ENCODE measurements around the gene USP12. TPM values are rescaled to one million over a fixed set of nuclear protein-coding genes. Genes with fewer than 3 reads are reported as not detected.

Gene USP12
- total RNA-seq, 2 donors from 2014 or later = 22.6 to 40.5 TPM

DNA sequence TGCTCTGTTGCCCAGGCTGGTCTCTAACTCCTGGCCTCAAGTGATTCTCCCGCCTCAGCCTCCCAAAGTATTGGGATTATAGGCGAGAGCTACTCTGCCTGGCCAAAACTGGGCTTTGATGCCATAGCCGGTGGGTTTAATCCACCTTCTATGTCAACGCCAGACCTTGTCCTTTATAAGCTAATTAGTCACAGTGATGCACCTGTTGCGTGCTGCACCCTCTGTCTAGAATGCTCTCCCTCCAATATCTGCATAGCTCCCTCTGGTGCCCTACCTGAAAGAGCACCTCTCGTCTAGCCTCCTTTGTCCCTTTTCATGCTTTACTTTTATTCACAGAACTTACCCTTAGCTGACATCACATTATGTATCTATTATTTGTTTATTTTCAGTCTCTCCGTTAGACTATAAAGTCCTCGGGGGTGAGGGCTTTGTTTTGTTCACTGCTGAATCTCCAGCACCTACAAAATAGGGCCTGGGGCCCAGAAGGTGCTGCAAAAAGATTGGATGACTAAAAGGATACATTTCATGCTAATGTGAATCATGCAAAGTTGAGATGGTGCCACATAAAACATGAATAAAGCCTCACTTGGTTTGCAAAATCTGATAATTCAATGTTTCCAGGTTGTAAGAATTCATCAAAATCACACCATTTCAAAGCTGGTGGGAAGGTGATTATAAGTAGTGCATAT lies 148.1 kb downstream of the USP12 start:
- H3K36me3 ChIP-seq = no peaks in the 10 kb centered on the region
- TF ChIP-seq, protein P1, sequence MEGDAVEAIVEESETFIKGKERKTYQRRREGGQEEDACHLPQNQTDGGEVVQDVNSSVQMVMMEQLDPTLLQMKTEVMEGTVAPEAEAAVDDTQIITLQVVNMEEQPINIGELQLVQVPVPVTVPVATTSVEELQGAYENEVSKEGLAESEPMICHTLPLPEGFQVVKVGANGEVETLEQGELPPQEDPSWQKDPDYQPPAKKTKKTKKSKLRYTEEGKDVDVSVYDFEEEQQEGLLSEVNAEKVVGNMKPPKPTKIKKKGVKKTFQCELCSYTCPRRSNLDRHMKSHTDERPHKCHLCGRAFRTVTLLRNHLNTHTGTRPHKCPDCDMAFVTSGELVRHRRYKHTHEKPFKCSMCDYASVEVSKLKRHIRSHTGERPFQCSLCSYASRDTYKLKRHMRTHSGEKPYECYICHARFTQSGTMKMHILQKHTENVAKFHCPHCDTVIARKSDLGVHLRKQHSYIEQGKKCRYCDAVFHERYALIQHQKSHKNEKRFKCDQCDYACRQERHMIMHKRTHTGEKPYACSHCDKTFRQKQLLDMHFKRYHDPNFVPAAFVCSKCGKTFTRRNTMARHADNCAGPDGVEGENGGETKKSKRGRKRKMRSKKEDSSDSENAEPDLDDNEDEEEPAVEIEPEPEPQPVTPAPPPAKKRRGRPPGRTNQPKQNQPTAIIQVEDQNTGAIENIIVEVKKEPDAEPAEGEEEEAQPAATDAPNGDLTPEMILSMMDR (IDR thresholded peaks at IDR 0.05) = no peak
- no peaks in the 10 kb centered on the region for H3K9me3 ChIP-seq
- H3K4me1 ChIP-seq (ENCODE audit: control insufficient read depth in 1 of 2, low read depth in 2 of 2) = no peaks in the 10 kb centered on the region
- H3K27ac ChIP-seq = no peak overlapping the region
- H3K4me3 ChIP-seq = no peak overlapping the region
- no peaks in the 10 kb centered on the region for H3K27me3 ChIP-seq (replicated peaks; ENCODE audit: insufficient read depth)
- DNase-seq (ENCODE audit: low spot score) = no peak
- ATAC-seq (ENCODE audit: insufficient number of reproducible peaks, low FRiP score, low read depth) = no peak

DNA sequence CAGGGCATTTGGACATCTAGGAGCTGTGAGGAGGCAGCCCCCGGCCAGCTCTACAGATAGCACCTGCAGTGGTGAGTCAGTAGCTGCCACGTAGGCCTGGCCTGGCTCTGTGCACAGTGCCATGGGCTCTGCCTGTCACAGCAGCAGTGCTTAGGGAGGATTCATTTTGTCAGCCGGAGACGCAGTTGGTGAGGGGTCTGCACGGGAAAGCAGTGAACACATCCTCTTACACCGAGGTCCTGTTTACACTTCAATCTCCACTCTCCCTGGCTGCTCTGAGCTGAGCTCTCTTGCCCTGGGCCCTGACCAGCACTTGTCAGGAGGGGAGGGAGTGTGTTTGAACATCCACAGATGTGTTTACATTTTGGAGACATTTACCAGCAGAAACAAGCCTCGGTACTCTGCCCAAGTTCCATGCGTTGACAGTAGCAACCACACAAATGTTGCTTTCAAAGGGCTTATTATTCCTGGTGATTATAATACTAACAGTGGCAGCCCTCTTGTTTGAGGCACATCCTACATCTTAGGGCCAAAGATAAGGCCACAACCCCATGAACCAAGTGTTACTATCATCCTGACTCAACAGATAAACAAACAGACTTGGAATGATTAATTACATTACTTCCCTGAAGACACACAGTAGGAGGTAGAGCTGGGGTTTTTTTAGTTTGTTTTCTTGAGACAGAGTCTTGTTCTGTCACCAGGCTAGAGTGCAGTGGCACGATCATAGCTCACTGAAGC lies 148.9 kb downstream of the USP12 start:
- no peak overlapping the region for H3K27ac ChIP-seq
- H3K9me3 ChIP-seq = no peaks in the 10 kb centered on the region
- DNase-seq (ENCODE audit: low spot score) = no peak
- H3K27me3 ChIP-seq (replicated peaks; ENCODE audit: insufficient read depth) = no peaks in the 10 kb centered on the region
- TF ChIP-seq, protein P1 (IDR thresholded peaks at IDR 0.05) = no peak
- no peaks in the 10 kb centered on the region for H3K4me1 ChIP-seq (ENCODE audit: control insufficient read depth in 1 of 2, low read depth in 2 of 2)
- no peak overlapping the region for H3K4me3 ChIP-seq
- H3K36me3 ChIP-seq = no peaks in the 10 kb centered on the region
- no peak for ATAC-seq (ENCODE audit: insufficient number of reproducible peaks, low FRiP score, low read depth)

DNA sequence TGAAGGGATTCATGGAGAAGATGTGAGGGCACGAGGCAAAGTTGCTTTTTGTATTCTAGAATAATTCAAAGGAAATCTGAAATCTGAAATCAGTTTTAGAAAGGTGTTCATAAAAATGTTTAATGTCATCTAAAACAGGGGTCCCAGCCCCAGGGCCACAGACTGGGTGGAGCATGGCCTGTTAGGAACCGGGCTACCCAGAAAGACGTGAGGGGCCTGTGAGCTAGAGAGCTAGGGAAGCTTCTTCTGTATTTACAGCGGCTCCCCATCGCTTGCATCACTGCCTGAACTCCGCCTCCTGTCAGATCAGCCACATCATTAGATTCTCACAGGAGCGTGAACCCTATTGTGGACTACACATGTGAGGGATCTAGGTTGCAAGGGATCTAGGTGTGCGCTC lies 151.2 kb downstream of the USP12 start:
- Histone ChIP-seq H3K4me3 (no peak overlapping the region), H3K27ac (no peak overlapping the region), H3K4me1 (ENCODE audit: control insufficient read depth in 1 of 2, low read depth in 2 of 2) (no peaks in the 10 kb centered on the region), H3K27me3 (replicated peaks; ENCODE audit: insufficient read depth) (no peaks in the 10 kb centered on the region), H3K9me3 (no peaks in the 10 kb centered on the region), H3K36me3 (no peaks in the 10 kb centered on the region)
- DNase-seq (ENCODE audit: low spot score) = no peak
- no peak for ATAC-seq (ENCODE audit: insufficient number of reproducible peaks, low FRiP score, low read depth)
- TF ChIP-seq, protein P1 (IDR thresholded peaks at IDR 0.05) = no peak

DNA sequence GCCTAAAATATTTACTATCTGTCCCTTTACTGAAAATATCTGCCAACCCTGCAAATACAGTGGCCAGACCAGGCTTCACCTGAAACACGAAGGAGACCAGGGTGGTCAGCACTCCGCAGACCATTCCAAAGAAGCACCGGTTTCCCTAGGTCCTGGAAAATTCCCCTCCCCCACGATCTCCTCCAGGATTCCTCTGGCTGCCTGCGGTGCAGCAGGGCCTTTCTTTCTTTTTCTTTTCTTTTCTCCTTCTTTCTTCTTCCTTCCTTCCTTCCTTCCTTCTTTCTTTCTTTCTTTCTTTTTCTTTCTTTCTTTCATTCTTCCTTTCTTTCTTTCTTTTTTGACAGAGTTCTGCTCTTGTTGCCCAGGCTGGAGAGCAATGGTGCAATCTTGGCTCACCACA lies 152.7 kb downstream of the USP12 start:
- H3K4me1 ChIP-seq (ENCODE audit: control insufficient read depth in 1 of 2, low read depth in 2 of 2) = no peaks in the 10 kb centered on the region
- H3K27me3 ChIP-seq (replicated peaks; ENCODE audit: insufficient read depth) = no peaks in the 10 kb centered on the region
- no peaks in the 10 kb centered on the region for H3K36me3 ChIP-seq
- no peaks in the 10 kb centered on the region for H3K9me3 ChIP-seq
- no peak for ATAC-seq (ENCODE audit: insufficient number of reproducible peaks, low FRiP score, low read depth)
- no peak overlapping the region for H3K4me3 ChIP-seq
- TF ChIP-seq, protein P1 (IDR thresholded peaks at IDR 0.05) = no peak
- no peak for DNase-seq (ENCODE audit: low spot score)
- no peak overlapping the region for H3K27ac ChIP-seq

DNA sequence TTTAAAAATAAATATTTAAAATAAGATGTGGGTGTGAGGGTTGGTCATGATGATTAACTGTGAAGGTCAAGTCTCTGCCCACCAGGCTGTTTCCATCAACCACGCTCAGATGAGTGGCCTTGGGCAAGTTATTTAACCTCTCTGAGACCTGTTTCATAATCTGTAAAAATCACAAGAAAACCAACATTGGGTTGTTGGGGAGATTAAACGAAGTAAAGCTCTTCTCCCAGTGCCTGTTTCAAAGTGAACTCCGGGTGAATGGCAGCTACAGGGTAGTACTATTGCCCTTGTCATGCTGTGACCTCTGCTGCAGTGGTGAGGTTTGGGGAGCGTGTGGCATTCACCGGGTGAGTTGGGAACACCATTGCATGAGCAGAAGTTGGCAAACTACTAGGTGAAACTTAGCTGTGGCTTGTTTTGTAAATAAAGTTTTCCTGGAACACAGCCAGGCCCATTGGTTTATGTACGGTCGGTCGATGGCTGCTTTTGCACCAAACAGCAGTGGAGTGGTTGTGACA lies 153.2 kb downstream of the USP12 start:
- H3K27ac ChIP-seq = no peak overlapping the region
- DNase-seq (ENCODE audit: low spot score) = no peak
- H3K4me3 ChIP-seq = no peak overlapping the region
- no peaks in the 10 kb centered on the region for H3K4me1 ChIP-seq (ENCODE audit: control insufficient read depth in 1 of 2, low read depth in 2 of 2)
- TF ChIP-seq, protein P1 (IDR thresholded peaks at IDR 0.05) = no peak
- H3K9me3 ChIP-seq = no peaks in the 10 kb centered on the region
- no peak for ATAC-seq (ENCODE audit: insufficient number of reproducible peaks, low FRiP score, low read depth)
- H3K36me3 ChIP-seq = no peaks in the 10 kb centered on the region
- H3K27me3 ChIP-seq (replicated peaks; ENCODE audit: insufficient read depth) = no peaks in the 10 kb centered on the region
